Osteocyte (in vitro differentiated cells): ENCODE measurements around the gene NTF3. TPM values are rescaled to one million over a fixed set of nuclear protein-coding genes. Genes with fewer than 3 reads are reported as not detected.

Experiments used
- DNase-seq: peaks from one replicate; pipeline ENCODE4 v3.0.0; 2021; ENCODE audit warnings: mixed read lengths; ENCODE audit not compliant: unreplicated experiment; ENCODE audit errors: extremely low spot score
- H3K27ac Mint-ChIP-seq: one replicate; pipeline ENCODE4 v1.8.0; 2021; ENCODE audit warnings: mild to moderate bottlenecking, mixed read lengths; ENCODE audit not compliant: unreplicated experiment
- H3K27me3 Mint-ChIP-seq: one replicate; pipeline ENCODE4 v1.8.0; 2021; ENCODE audit warnings: mixed read lengths; ENCODE audit not compliant: unreplicated experiment
- H3K36me3 Mint-ChIP-seq: one replicate; pipeline ENCODE4 v1.8.0; 2021; ENCODE audit warnings: mixed read lengths; ENCODE audit not compliant: unreplicated experiment
- H3K4me1 Mint-ChIP-seq: one replicate; pipeline ENCODE4 v1.8.0; 2021; ENCODE audit warnings: mixed read lengths; ENCODE audit not compliant: unreplicated experiment
- H3K4me3 Mint-ChIP-seq: one replicate; pipeline ENCODE4 v1.8.0; 2021; ENCODE audit warnings: mild to moderate bottlenecking, moderate library complexity, mixed read lengths; ENCODE audit not compliant: unreplicated experiment
- H3K9me3 Mint-ChIP-seq: one replicate; pipeline ENCODE4 v1.8.0; 2021; ENCODE audit warnings: mixed read lengths; ENCODE audit not compliant: unreplicated experiment
- total RNA-seq: library from RNA; stranded (reverse); gene quantifications from 2 replicates; pipeline ENCODE4 v1.2.1, GENCODE V29; 2021
- TF ChIP-seq, protein P1 (sequence below): fragments of 200-600 bp; sonication (generic); IDR thresholded peaks from 2 replicates; pipeline ENCODE4 v1.5.0; 2021; ENCODE audit warnings: antibody characterized with exemption, mild to moderate bottlenecking, moderate library complexity

The NTF3 gene
- total RNA-seq, 1 donor from 2014 or later = 1.1 TPM

DNA sequence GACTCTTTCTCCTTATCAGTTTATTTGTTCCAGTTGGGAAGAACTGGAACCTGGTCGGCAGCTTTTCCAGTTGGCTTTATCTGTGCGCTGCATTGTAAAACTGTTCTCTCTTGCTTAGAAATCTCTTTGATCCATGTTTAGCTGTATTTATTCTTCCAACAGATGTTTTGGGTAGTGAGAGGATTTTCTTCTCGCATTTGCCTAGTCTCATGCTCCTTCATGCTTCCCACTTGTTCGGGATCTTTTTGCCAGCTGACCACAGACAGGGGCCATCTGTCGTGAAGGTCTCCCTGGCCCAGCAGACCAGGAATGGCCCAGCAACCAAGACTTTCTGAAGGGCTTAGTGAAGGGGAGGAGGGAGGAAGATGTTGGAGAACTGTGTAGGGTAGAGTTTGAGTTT, 21.6 kb downstream of the NTF3 start:
- Mint-ChIP-seq H3K36me3 (no peaks in the 10 kb centered on the region), H3K4me3 (no peak overlapping the region)

DNA sequence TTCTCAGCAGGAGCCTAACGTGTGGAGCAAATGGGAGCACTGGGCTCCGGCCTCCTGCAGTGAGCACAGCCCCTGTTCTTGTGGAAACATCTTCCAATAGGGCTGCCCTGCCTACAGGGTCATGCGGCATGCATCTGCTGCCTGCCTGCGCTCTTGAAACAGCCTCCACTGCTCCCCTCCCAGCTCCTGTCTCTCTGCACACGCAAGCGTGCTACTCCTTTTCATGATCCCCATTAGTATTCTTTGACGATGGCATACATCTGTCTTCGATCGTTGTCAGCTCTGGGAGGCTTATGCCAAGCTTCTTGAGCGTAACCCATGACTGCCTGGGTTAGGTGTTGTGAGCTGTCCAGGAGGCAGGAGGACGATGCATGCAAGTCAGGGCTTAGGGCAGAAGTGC, 23.1 kb downstream of the NTF3 start:
- peaks cover 10% of the 10 kb centered on the region for H3K4me1 Mint-ChIP-seq
- TF ChIP-seq, protein P1, sequence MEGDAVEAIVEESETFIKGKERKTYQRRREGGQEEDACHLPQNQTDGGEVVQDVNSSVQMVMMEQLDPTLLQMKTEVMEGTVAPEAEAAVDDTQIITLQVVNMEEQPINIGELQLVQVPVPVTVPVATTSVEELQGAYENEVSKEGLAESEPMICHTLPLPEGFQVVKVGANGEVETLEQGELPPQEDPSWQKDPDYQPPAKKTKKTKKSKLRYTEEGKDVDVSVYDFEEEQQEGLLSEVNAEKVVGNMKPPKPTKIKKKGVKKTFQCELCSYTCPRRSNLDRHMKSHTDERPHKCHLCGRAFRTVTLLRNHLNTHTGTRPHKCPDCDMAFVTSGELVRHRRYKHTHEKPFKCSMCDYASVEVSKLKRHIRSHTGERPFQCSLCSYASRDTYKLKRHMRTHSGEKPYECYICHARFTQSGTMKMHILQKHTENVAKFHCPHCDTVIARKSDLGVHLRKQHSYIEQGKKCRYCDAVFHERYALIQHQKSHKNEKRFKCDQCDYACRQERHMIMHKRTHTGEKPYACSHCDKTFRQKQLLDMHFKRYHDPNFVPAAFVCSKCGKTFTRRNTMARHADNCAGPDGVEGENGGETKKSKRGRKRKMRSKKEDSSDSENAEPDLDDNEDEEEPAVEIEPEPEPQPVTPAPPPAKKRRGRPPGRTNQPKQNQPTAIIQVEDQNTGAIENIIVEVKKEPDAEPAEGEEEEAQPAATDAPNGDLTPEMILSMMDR = no peak
- no peak overlapping the region for H3K27ac Mint-ChIP-seq
- H3K36me3 Mint-ChIP-seq = no peaks in the 10 kb centered on the region
- no peaks in the 10 kb centered on the region for H3K27me3 Mint-ChIP-seq
- no peaks in the 10 kb centered on the region for H3K9me3 Mint-ChIP-seq
- DNase-seq = no peak
- H3K4me3 Mint-ChIP-seq = no peak overlapping the region

More for the DNA sequence above, 21.6 kb downstream of the NTF3 start:
- no peak overlapping the region for H3K27ac Mint-ChIP-seq
- H3K27me3 Mint-ChIP-seq = peaks cover 3% of the 10 kb centered on the region
- TF ChIP-seq, protein P1 = no peak
- no peaks in the 10 kb centered on the region for H3K9me3 Mint-ChIP-seq
- DNase-seq = no peak
- peaks cover 10% of the 10 kb centered on the region for H3K4me1 Mint-ChIP-seq

DNA sequence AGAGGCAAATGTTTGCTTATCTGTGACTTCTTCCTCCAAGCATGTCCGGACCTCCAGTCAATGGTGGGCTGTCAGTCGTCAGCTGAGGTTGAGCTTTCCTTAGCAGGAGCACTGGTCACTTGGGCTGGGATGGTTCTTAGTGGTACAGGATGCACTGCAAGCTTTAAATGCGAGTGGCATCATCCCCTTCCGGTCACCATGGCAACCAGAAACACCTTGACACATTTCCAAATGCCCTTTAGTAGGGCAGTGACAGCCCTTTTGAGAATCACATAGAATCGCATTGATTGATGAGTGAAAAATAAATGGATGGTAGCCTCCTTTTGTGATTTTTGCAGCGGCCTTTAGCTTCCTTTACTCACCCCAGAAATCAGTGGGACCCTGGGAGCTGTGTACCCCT, 24.1 kb downstream of the NTF3 start:
- H3K4me1 Mint-ChIP-seq = peaks cover 10% of the 10 kb centered on the region

DNA sequence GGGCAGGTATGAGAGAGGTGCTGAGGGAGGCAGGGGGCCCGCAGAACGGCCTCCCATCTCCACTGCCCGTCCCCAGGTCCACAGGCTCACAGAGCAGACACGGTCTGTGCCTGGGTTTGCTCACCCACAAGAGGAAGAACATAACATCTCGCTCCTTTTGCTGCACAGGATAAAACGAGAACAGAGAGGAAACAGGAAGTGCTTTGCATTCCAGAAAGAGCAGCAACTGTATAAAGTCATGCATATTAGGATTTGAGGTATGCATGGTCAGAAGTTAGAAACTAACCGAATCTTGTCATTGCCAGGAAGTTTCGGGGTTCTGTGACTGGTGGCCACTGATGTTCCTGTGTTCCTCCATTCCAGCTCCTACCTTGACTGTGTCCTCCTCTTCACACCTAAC, 25.0 kb downstream of the NTF3 start:
- Mint-ChIP-seq H3K4me1 (peaks cover 10% of the 10 kb centered on the region), H3K27ac (peak overlapping the region; percentile 80), H3K9me3 (no peaks in the 10 kb centered on the region), H3K36me3 (no peaks in the 10 kb centered on the region), H3K4me3 (no peak overlapping the region), H3K27me3 (no peaks in the 10 kb centered on the region)
- DNase-seq = no peak
- TF ChIP-seq, protein P1 = no peak

More for the DNA sequence above, 24.1 kb downstream of the NTF3 start:
- Mint-ChIP-seq H3K27me3 (no peaks in the 10 kb centered on the region), H3K27ac (no peak overlapping the region), H3K36me3 (no peaks in the 10 kb centered on the region), H3K4me3 (no peak overlapping the region), H3K9me3 (no peaks in the 10 kb centered on the region)
- DNase-seq = no peak
- TF ChIP-seq, protein P1 = no peak

DNA sequence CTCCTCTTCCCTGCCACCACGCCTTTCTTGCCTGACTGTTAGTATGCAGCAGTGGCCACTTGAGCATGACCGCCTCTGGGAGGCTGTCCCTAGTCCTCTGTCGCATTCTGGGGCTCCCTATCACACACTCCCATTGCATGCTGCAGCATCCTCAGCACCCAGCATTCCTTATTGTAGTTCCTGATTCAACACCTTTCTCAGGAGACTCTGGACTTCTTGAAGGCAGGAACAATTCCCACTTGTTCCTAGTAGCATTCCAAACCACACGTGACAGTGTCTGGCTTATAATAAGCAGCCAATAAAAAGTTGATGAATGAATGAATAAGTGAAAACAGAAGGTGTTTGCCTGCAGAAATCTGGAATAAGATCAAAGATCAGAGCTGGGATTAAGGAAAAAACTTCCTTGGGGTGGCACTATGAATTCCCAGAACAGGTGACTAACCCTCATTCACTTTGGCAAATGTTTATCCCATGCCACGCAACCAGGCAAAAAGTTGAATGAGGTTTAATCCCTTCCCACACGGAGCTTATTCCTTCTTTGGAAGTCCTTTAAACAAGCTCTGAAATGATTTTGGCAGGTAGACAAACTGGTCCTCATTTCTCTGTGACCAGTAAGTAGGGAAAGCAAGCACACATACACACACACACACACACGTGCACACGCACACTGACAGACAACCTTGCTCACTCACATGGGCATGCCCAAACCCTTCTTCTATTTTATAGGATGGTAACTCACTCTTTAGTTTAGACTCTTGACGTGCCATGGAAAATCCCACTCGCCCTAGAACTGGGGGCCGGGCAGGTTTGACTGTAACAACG, 26.5 kb downstream of the NTF3 start:
- DNase-seq = no peak
- Mint-ChIP-seq H3K4me1 (peaks cover 10% of the 10 kb centered on the region), H3K36me3 (no peaks in the 10 kb centered on the region), H3K9me3 (no peaks in the 10 kb centered on the region), H3K4me3 (no peak overlapping the region), H3K27ac (no peak overlapping the region), H3K27me3 (no peaks in the 10 kb centered on the region)
- TF ChIP-seq, protein P1 = no peak
